Right lobe of liver (tissue), 4 donors: Measurements from ENCODE around the gene ZNF345.

Experiments used
- POLR2A ChIP-seq: fragments of 450-650 bp; IDR thresholded peaks from one replicate; pipeline ENCODE4 v1.6.1; 2017; ENCODE audit warnings: antibody characterized with exemption, mild to moderate bottlenecking
- TF ChIP-seq, protein P1 (sequence below), 4 donors: fragments of 200-600 bp in 3 of 4; fragments of 450-650 bp in 1 of 4; IDR thresholded peaks; one replicate each; pipeline versions ENCODE4 v1.5.1 to v1.8.0; 2016 to 2022; ENCODE audit warnings: antibody characterized with exemption in 4 of 4, mild to moderate bottlenecking in 2 of 4
- donor health status: DM: no; HTN: no; CAD: no.
- donor health status: DM: no; HTN: no; CAD: no.
- donor health status: DM: no; HTN: yes; CAD: no.

DNA sequence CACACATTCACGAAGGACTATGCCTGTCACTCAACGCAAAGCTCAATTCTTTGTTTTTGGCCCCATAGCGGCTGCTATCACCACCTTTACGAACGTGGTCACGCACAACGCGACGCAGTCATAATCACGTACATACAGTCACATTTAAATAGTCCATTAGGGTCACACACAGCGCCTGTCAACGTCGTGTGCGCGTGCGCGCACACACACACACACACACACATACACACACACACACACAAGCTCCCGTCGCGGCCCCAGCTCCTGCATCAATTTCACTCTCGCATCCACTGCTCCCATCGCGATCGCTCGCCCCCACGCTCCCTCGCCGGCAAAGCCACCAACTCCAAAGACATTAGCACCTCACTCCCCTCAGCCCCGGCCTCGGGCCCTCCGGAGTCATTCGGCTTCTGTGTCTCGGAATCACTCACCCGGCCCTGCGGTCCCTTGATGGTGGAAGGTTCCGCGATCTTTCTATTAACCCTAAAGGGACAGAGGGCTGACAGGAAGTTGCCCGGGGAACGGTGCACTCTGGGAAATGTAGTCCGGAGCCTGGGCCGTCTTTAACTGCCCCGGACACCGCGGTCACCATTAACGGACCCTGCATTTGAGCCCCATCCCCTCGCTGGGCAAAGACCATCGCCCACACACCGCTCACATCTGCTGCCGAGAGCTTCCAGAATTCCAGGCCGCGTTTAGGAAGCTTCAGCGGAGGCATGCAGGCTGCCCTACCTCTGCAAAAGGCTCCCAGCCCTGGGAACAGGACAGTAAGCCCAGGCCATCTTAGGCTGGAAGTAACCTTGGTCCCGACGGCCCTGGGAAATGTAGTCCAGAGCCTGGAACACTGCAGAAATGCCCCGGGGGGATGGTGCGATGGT lies 12.5 kb upstream of the ZNF345 start, which contains the start of gene ZNF790:
- TF ChIP-seq, protein P1, sequence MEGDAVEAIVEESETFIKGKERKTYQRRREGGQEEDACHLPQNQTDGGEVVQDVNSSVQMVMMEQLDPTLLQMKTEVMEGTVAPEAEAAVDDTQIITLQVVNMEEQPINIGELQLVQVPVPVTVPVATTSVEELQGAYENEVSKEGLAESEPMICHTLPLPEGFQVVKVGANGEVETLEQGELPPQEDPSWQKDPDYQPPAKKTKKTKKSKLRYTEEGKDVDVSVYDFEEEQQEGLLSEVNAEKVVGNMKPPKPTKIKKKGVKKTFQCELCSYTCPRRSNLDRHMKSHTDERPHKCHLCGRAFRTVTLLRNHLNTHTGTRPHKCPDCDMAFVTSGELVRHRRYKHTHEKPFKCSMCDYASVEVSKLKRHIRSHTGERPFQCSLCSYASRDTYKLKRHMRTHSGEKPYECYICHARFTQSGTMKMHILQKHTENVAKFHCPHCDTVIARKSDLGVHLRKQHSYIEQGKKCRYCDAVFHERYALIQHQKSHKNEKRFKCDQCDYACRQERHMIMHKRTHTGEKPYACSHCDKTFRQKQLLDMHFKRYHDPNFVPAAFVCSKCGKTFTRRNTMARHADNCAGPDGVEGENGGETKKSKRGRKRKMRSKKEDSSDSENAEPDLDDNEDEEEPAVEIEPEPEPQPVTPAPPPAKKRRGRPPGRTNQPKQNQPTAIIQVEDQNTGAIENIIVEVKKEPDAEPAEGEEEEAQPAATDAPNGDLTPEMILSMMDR (IDR thresholded peaks at IDR 0.05): no peak
- peak; percentile 59 for TF ChIP-seq POLR2A
